GM19452 (cell line): ENCODE measurements around the gene ST3GAL2.
"Not testable (repeated sequence)": the region's sequence is repeated elsewhere in the genome, so short reads cannot be mapped to it uniquely, and the experiment has no call there.

Experiments
- ATAC-seq: cut with Tn5 transposase; IDR thresholded peaks from one replicate; pipeline ENCODE4 v1.9.1; 2021; ENCODE audit not compliant: unreplicated experiment

Gene ST3GAL2

GRCh38 chr16:70388006-70388680 is 50.8 kb downstream of the ST3GAL2 start:
- no peak for ATAC-seq

- not testable (repeated sequence) for ATAC-seq
Measured at GRCh38 chr16:70386289-70386986, 52.5 kb downstream of the ST3GAL2 start.

DNA sequence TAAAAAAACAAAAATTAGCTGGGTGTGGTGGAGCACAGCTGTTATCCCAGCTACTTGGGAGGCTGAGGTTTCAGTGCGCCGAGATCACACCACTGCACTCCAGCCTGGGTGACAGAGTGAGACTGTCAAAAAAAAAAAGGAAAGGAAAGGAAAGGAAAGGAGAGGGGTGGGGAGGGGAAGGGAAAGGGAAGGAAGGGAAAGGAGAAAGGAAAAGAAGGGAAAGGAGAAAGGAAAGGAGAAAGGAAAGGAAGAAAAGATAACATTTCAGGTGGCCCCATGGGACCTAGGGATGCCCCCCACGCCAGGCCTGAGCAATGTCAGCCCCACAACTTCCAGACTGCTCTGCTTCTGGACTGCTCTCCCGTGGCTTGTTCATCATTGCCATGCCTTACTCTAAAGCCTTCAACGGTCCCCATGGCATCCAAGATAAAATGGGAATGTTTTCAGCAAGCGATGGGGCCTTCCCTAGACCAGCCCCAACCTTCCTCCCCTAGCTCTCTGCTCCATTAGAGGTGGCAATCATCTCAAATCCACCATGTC is 55.4 kb downstream of the ST3GAL2 start:
- ATAC-seq: no peak

DNA sequence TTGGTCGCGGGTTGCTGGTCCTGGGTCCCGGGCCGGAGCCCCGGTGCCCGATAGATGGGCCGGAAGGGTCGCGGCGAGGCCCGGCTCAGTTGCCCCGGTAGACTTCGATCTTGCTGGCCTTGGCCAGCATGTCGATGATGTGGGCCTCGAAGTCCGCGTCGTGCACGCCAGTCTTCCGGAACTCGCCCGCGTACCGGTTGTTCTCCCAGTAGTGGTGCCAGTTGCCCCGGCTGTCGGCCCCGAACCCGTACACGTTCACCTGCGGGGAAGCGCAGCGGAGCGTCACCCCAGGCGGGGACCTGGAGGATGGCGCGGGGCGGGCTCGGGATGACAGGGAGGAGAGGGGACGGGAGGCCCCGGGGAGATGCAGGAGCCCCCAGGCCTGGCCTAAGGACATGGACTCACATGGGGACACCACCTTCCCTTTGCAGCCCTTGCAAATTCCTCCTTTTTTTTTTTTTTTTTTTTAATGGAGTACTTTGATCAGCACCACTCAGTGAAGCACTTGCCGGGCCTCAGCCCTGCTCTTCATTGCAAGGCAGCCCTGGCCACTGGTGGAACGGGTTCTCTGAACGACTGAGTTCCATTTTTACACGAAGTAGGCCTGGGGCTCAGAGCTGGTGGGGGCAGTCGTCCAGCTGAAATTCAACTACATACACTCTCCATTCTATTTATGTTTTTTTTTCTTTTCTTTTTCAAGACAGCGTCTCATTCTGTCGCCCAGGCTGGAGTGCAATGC is 57.1 kb downstream of the ST3GAL2 start:
- ATAC-seq: no peak

DNA sequence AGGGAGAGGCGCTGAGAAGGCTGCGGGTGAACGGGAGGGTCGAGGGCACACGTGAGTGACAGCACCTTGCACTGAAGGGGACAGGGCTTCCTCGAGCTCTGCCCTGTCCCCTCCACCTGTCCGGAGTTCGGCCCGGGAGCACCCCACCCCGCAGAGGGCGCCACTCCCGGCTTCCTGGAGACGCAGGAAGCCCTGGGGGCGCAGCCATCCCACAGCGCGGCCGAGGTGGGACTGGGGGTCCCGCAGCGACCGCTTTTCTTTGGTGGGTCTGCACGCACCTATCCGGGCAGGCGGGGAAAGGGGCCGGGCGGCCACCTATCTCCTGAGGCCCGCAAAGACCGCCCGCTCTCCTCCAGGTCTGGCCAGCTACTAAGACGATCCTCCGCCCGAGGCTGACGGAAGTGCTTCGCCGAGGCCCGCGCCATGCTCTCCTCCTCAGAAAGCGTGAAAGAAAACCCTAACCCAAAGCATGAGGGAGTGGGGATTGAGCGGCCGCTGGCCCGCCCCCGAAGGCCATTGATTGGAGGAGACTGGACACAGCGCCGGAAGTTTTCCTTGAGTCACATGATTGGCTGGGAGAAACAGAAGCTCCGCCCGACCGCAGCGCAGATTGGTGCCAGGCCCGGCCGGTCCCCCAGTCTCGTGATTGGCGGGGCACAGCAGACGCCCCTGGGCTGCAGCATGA is 57.8 kb downstream of the ST3GAL2 start:
- ATAC-seq: peak; percentile 94

GRCh38 chr16:70380248-70380918 is 58.5 kb downstream of the ST3GAL2 start:
- peak; percentile 8 for ATAC-seq

DNA sequence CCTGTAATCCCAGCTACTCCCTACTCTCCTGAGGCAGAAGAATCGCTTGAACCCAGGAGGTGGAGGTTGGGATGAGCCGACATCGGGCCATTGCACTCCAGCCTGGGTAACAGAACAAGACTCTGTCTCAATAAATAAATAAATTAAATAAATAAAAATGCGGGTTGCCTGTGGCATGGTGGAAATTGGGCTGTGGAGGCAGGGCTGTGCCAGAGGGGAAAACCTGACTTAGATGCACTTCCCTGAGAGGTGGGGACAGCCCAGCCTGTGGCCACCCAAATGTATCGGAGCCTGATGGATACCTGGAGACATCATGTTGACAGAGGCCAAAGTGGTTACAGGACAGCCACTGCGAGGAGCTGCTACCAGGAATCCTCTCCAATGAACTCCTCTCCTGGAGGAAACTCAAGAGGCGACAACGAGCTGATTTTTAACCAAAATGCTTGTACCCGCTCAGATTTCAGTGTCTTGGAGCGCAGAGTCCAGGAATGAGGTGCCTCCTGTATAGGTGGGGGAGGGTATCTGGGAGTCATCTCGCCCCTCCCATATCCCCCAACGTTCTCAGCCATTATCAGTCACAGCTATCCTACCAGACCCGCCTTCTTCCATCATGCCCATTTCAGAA is 59.9 kb downstream of the ST3GAL2 start:
- no peak for ATAC-seq

DNA sequence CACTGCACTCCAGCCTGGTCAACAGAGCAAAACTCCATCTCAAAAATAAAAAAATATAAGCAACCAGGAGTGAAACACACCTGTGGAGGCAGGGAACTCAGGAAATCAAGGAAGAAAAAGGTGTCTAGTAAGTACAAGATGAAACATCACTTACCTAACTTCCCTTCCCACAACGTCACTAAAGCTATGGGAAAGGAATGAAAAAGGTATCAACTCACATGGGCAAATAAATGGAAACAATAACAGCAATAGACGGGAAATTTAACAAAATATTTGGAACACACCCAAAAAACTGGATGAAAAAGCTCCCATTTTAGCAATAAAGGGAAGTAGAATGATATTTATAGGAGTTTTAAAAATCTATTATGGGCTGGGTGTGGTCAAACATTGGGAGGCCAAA is 61.1 kb downstream of the ST3GAL2 start:
- ATAC-seq: no peak

DNA sequence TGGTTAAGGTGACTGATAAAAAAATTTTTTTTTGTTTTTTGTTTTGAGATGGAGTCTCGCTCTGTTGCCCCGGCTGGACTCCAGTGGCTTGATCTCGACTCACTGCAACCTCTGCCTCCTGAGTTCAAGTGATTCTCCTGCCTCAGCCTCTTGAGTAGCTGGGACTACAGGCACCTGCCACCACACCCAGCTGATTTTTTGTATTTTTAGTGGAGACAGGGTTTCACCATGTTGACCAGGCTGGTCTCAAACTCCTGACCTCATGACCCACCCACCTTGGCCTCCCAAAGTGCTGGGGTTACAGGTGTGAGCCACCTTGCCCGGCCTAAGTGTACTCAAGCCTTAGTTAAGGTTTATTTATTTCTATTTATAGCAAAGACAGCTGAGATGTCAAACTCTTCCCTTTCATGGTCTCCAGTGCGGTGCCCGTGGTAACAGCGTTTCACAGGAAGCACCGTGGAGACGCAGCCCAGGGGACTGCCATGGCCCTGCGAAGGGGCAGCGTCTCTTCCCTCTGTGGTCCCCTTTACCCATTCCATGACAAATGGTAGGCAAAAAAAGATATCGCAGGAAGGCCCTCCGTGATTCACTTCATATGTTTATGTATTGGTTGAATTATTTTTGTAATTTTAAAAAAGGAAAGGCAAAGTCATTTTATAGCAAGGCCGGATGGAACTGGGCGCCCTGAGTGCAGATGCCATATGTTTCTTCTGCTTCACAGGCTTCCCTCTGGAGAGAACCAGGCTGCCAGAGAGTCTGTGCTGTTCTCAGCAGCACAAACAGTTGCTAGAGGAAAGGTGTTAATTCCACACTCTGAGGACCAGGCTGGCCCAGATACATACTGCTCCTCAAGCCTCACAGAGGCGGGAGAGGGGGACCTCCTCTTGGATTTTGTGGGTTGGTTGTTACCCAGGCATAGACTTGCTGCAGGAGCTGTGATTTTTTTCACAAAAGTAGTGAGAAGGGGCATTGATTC is 63.0 kb downstream of the ST3GAL2 start:
- ATAC-seq: no peak

DNA sequence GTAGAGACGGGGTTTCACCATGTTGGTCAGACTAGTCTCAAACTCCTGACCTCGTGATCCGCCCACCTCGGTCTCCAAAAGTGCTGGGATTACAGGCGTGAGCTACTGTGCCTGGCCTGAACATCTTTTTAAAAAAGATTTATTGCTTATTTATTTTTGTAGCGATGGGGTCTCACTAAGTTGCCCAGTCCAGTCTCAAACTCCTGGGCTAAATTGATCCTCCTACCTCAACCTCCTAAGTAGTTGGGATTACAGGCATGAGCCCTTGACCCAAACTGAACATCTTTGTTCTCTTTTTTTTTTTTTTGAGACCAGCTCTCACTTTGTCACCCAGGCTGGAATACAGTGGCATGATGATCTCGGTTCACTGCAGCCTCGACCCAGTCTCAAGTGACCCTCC is 64.7 kb downstream of the ST3GAL2 start:
- ATAC-seq: no peak

- no peak for ATAC-seq
Measured at GRCh38 chr16:70372921-70373728, 65.8 kb downstream of the ST3GAL2 start.

- no peak for ATAC-seq
Measured at GRCh38 chr16:70370924-70371323, 68.0 kb downstream of the ST3GAL2 start.

- not testable (repeated sequence) for ATAC-seq
Measured at GRCh38 chr16:70370145-70370544, 68.8 kb downstream of the ST3GAL2 start.

DNA sequence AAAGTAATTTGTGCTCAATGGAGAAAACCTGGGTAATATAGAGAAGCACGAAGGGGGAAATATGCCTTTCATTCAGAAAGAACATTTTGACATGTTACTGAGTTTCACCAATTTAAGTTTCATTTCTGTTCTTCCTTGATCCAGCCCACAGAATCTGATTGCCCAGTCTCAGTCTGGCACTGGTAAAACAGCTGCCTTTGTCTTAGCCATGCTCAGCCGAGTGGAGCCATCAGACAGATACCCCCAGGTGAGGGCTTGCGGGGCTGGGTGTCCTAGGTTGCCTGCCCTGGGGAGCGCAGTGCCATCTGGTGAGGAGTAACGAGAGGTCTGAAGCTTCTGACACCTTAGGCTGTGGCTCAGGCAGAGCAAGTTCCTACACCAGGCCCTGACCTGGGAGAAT is 74.5 kb downstream of the ST3GAL2 start:
- no peak for ATAC-seq

DNA sequence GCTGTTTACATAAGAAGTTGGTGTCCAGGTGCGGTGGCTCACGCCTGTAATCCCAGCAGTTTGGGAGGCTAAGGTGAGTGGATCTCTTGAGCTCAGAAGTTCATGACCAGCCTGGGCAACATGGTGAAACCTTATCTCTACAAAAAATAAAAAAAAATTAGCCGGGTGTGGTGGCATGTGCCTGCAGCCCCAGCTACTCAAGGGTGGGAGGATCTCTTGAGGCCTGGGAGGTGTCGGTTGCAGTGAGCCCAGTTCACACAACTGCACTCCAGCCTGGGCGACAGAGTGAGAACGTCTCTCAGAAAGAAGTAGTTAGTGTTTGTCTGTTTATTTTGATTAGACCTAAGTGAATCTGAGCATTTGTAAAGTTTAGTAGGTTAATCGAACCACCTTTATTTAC is 79.3 kb downstream of the ST3GAL2 start:
- no peak for ATAC-seq

- no peak for ATAC-seq
Measured at GRCh38 chr16:70349783-70350182, 89.1 kb downstream of the ST3GAL2 start.

GRCh38 chr16:70348991-70349390 is 89.9 kb downstream of the ST3GAL2 start:
- ATAC-seq: no peak

DNA sequence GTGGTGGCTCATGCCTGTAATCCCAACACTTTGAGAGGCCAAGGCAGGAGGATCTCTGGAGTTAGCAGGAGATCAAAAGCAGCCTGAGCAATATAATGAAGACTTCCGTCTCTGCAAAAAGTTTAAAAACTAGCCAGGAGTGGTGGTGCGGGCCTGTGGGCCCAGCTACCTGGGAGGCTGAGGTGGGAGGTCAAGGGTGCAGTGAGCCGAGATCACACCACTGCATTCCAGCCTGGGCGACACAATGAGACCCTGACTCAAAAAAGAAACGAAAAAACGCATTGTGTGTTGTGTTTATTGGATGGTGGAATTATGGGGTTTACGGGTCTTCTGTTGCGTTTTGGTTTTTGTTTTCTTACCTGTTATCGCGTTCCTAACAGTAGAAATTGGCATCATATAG is 93.1 kb downstream of the ST3GAL2 start:
- ATAC-seq: no peak
